Lower leg skin (tissue), 3 donors: ENCODE data around the gene RAD51B.

Source experiments
- POLR2A ChIP-seq, 2 donors: fragments of 450-650 bp; IDR thresholded peaks; one replicate each; pipeline ENCODE4 v1.6.1; 2016 to 2017; ENCODE audit warnings: antibody characterized with exemption in 2 of 2, mild to moderate bottlenecking in 1 of 2, moderate library complexity in 1 of 2
- TF ChIP-seq, protein P1 (sequence below), 3 donors: fragments of 450-650 bp; IDR thresholded peaks; one replicate each; pipeline ENCODE4 v1.5.1; 2016; ENCODE audit warnings: antibody characterized with exemption in 3 of 3, mild to moderate bottlenecking in 3 of 3, moderate library complexity in 2 of 3

DNA sequence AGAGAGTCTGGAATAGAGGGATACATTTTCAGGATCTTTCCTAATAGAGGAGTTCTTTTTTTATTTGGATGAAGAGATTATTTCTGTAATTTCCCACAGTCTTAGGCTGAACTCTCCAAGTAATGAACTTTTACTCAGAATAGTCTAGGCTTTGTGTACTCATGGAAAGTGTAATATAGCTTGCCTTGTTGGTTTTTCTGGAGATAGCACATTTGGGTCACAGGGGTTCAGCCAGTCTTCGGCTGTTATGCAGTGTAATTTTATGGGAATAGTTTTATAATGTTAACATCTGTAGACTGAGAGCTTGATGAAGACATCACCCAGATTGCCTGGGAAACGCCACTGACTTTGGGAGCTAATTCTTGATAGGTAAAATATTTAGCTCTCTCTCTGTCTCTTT, 450.8 kb downstream of the RAD51B start:
- TF ChIP-seq POLR2A (IDR thresholded peaks at IDR 0.05), result no peak
- TF ChIP-seq, protein P1, sequence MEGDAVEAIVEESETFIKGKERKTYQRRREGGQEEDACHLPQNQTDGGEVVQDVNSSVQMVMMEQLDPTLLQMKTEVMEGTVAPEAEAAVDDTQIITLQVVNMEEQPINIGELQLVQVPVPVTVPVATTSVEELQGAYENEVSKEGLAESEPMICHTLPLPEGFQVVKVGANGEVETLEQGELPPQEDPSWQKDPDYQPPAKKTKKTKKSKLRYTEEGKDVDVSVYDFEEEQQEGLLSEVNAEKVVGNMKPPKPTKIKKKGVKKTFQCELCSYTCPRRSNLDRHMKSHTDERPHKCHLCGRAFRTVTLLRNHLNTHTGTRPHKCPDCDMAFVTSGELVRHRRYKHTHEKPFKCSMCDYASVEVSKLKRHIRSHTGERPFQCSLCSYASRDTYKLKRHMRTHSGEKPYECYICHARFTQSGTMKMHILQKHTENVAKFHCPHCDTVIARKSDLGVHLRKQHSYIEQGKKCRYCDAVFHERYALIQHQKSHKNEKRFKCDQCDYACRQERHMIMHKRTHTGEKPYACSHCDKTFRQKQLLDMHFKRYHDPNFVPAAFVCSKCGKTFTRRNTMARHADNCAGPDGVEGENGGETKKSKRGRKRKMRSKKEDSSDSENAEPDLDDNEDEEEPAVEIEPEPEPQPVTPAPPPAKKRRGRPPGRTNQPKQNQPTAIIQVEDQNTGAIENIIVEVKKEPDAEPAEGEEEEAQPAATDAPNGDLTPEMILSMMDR (IDR thresholded peaks at IDR 0.05), result no peak
